Natural killer cell treated with Interleukin-12 subunit alpha and Interleukin-12 subunit beta and Interleukin-15 and Interleukin-18, amount 100 ng/mL, for 72 hours (primary cell): ENCODE measurements around the gene JUND. TPM values are rescaled to one million over a fixed set of nuclear protein-coding genes. Genes with fewer than 3 reads are reported as not detected.

ENCODE experiments used
- ATAC-seq, 2 donors: fragments of 150-1000 bp; cut with Tn5 transposase in 1 of 2; sonication (Bioruptor Pico), chemical (Tn5 transposase) in 1 of 2; 2 replicates each; pipeline ENCODE4 v1.10.0; 2021
- DNase-seq: peaks from one replicate; pipeline ENCODE4 v3.0.0; 2022; ENCODE audit warnings: low spot score
- H3K27ac Mint-ChIP-seq, 2 donors: 1 replicate in 1 of 2; 2 replicates in 1 of 2; pipeline ENCODE4 v1.8.0; 2022; ENCODE audit warnings: mixed read lengths in 2 of 2, mild to moderate bottlenecking in 1 of 2, moderate library complexity in 1 of 2
- H3K27me3 Mint-ChIP-seq, 2 donors: 1 replicate in 1 of 2; 2 replicates in 1 of 2; pipeline ENCODE4 v1.8.0; 2022; ENCODE audit warnings: mixed read lengths in 2 of 2
- H3K36me3 Mint-ChIP-seq: one replicate; pipeline ENCODE4 v1.8.0; 2022; ENCODE audit warnings: mixed read lengths
- H3K4me1 Mint-ChIP-seq, 2 donors: 1 replicate in 1 of 2; 2 replicates in 1 of 2; pipeline ENCODE4 v1.8.0; 2022; ENCODE audit warnings: low read depth in 2 of 2, mixed read lengths in 2 of 2, mild to moderate bottlenecking in 1 of 2
- H3K4me3 Mint-ChIP-seq: one replicate; pipeline ENCODE4 v1.8.0; 2022; ENCODE audit warnings: mixed read lengths
- H3K9me3 Mint-ChIP-seq: 2 replicates; pipeline ENCODE4 v1.8.0; 2022; ENCODE audit warnings: mixed read lengths
- total RNA-seq, 2 donors: library from RNA; stranded (reverse); gene quantifications; one replicate each; pipeline ENCODE4 v1.2.3, GENCODE V29; 2022

The JUND gene
- total RNA-seq, 2 donors from 2014 or later: 218 to 267 TPM

GRCh38 chr19:18304208-18304457 is 22.7 kb upstream of the JUND start:
- no peaks in the 10 kb centered on the region for H3K36me3 Mint-ChIP-seq
- DNase-seq (no peak), ATAC-seq (peak in 1 of 2 donors; percentile 0)
- H3K4me1 Mint-ChIP-seq: peaks cover 10 to 26% of the 10 kb centered on the region in 2 donors
- H3K27ac Mint-ChIP-seq: peak overlapping the region; percentile 96 to 98
- H3K27me3 Mint-ChIP-seq: no peaks in the 10 kb centered on the region
- H3K4me3 Mint-ChIP-seq: peak overlapping the region; percentile 97
- no peaks in the 10 kb centered on the region for H3K9me3 Mint-ChIP-seq

GRCh38 chr19:18301718-18302111 is 20.3 kb upstream of the JUND start:
- H3K4me1 Mint-ChIP-seq: peaks cover 10 to 23% of the 10 kb centered on the region in 2 donors
- H3K27me3 Mint-ChIP-seq: no peaks in the 10 kb centered on the region
- peak overlapping the region; percentile 15 for H3K4me3 Mint-ChIP-seq
- DNase-seq: no peak
- no peaks in the 10 kb centered on the region for H3K36me3 Mint-ChIP-seq
- no peaks in the 10 kb centered on the region for H3K9me3 Mint-ChIP-seq
- peak overlapping the region; percentile 21 to 76 for H3K27ac Mint-ChIP-seq
- ATAC-seq: no peak

GRCh38 chr19:18300930-18301717 is 19.7 kb upstream of the JUND start:
- ATAC-seq (no peak), DNase-seq (no peak)
- no peak overlapping the region for H3K4me3 Mint-ChIP-seq
- peak overlapping the region; percentile 21 to 76 for H3K27ac Mint-ChIP-seq
- peaks cover 14 to 25% of the 10 kb centered on the region in 2 donors for H3K4me1 Mint-ChIP-seq
- H3K36me3 Mint-ChIP-seq: no peaks in the 10 kb centered on the region
- no peaks in the 10 kb centered on the region for H3K9me3 Mint-ChIP-seq
- H3K27me3 Mint-ChIP-seq: no peaks in the 10 kb centered on the region

DNA sequence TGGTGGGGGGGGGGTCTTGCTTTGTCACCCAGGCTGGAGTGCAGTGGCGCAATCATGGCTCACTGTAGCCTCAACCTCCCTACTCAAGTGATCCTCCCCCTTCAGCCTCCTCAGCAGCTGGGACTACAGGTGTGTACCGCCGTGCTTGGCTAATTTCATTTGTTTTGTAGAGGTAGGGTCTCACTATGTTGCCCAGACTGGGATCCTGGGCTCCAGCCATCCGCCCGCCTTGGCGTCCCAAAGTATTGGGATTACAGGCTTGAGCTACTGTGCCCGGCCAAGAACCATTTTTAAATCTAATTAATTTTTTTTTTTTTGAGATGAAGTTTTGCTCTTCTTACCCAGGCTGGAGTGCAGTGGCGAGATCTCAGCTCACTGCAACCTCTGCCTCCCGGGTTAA is 18.2 kb upstream of the JUND start:
- Mint-ChIP-seq H3K4me3 (no peak overlapping the region), H3K9me3 (peaks cover 6% of the 10 kb centered on the region), H3K27ac (no peak overlapping the region), H3K27me3 (no peaks in the 10 kb centered on the region), H3K36me3 (no peaks in the 10 kb centered on the region), H3K4me1 (peaks cover 28 to 34% of the 10 kb centered on the region in 2 donors)
- ATAC-seq (no peak), DNase-seq (no peak)

GRCh38 chr19:18298601-18299000 is 17.2 kb upstream of the JUND start:
- DNase-seq: no peak
- Mint-ChIP-seq H3K27ac (no peak overlapping the region), H3K9me3 (peaks cover 6% of the 10 kb centered on the region), H3K27me3 (no peaks in the 10 kb centered on the region), H3K36me3 (no peaks in the 10 kb centered on the region), H3K4me3 (no peak overlapping the region), H3K4me1 (peaks cover 30 to 33% of the 10 kb centered on the region in 2 donors)
- ATAC-seq: no peak

GRCh38 chr19:18297308-18297707 is 15.9 kb upstream of the JUND start:
- H3K36me3 Mint-ChIP-seq: peaks cover 6% of the 10 kb centered on the region
- H3K4me1 Mint-ChIP-seq: peaks cover 32 to 36% of the 10 kb centered on the region in 2 donors
- H3K9me3 Mint-ChIP-seq: peaks cover 6% of the 10 kb centered on the region
- no peak overlapping the region for H3K27ac Mint-ChIP-seq
- no peaks in the 10 kb centered on the region for H3K27me3 Mint-ChIP-seq
- no peak overlapping the region for H3K4me3 Mint-ChIP-seq
- DNase-seq (no peak), ATAC-seq (no peak)

- DNase-seq: no peak
- H3K4me1 Mint-ChIP-seq: peaks cover 43 to 54% of the 10 kb centered on the region in 2 donors
- peaks cover 6% of the 10 kb centered on the region for H3K9me3 Mint-ChIP-seq
- peak overlapping the region; percentile 70 for H3K4me3 Mint-ChIP-seq
- no peak for ATAC-seq
- peak overlapping the region; percentile 73 to 85 for H3K27ac Mint-ChIP-seq
- no peaks in the 10 kb centered on the region for H3K27me3 Mint-ChIP-seq
- H3K36me3 Mint-ChIP-seq: peaks cover 6% of the 10 kb centered on the region
Measured at GRCh38 chr19:18295034-18295451, 13.6 kb upstream of the JUND start.

DNA sequence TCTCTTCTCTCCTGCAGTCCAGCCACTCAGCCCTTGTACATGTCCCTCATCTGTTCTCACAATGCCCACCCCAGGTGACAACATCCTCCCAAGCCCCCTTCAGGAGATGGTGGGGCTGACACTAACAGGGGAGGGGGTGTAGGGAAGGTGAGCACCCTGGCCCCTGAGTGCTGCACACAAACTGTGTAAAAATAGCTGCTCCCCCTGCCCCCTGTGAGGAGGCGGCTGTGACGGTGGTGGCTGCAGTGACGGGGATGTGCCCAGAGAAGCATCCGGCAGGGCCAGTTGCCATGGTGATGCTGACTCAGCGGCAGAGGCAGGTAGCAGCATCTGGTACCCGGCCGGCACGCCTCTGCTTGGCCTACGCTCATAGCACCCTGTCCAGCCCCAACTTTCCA is 13.0 kb upstream of the JUND start:
- peak in 1 of 2 donors; percentile 34 for ATAC-seq
- Mint-ChIP-seq H3K4me1 (peaks cover 49 to 59% of the 10 kb centered on the region in 2 donors), H3K27ac (peak overlapping the region; percentile 73 to 85), H3K9me3 (peaks cover 6% of the 10 kb centered on the region), H3K36me3 (peaks cover 6% of the 10 kb centered on the region), H3K27me3 (no peaks in the 10 kb centered on the region), H3K4me3 (peak overlapping the region; percentile 70)
- DNase-seq: peak; percentile 83

GRCh38 chr19:18293642-18294466 is 12.4 kb upstream of the JUND start:
- Mint-ChIP-seq H3K4me1 (peaks cover 51 to 64% of the 10 kb centered on the region in 2 donors), H3K9me3 (peaks cover 6% of the 10 kb centered on the region), H3K4me3 (peak overlapping the region; percentile 97), H3K27me3 (no peaks in the 10 kb centered on the region), H3K36me3 (peaks cover 6% of the 10 kb centered on the region), H3K27ac (peak overlapping the region; percentile 73 to 85)
- DNase-seq (no peak), ATAC-seq (no peak)

- H3K4me3 Mint-ChIP-seq: peak overlapping the region; percentile 97
- H3K9me3 Mint-ChIP-seq: peaks cover 6% of the 10 kb centered on the region
- no peaks in the 10 kb centered on the region for H3K27me3 Mint-ChIP-seq
- DNase-seq: no peak
- ATAC-seq: peak in 1 of 2 donors; percentile 22
- peaks cover 6% of the 10 kb centered on the region for H3K36me3 Mint-ChIP-seq
- peaks cover 51 to 64% of the 10 kb centered on the region in 2 donors for H3K4me1 Mint-ChIP-seq
- peak overlapping the region; percentile 73 to 85 for H3K27ac Mint-ChIP-seq
Measured at GRCh38 chr19:18292810-18293641, 11.6 kb upstream of the JUND start.

DNA sequence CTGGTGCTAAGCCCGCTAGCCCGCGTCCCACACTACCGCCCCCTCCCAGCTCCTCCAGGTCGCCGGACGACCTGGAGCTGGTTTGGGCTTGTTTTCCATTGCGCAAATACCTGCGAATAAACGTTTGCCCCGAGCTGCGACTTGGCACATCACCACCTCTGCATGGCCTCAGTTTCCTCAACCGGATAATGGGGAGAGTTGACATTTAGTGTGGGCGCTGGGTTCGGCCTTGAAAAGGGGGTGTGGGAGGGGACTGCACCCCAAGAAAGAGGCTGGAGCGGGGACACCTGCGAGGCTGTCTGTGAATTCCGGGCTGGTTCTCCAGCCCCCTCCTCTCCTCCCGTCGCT is 11.0 kb upstream of the JUND start:
- no peak for DNase-seq
- peak overlapping the region; percentile 97 for H3K4me3 Mint-ChIP-seq
- no peaks in the 10 kb centered on the region for H3K27me3 Mint-ChIP-seq
- peaks cover 6% of the 10 kb centered on the region for H3K36me3 Mint-ChIP-seq
- peaks cover 51 to 64% of the 10 kb centered on the region in 2 donors for H3K4me1 Mint-ChIP-seq
- no peak for ATAC-seq
- peaks cover 6% of the 10 kb centered on the region for H3K9me3 Mint-ChIP-seq
- peak overlapping the region; percentile 73 to 85 for H3K27ac Mint-ChIP-seq

- Mint-ChIP-seq H3K27me3 (no peaks in the 10 kb centered on the region), H3K4me3 (peak overlapping the region; percentile 97), H3K36me3 (peaks cover 6% of the 10 kb centered on the region), H3K9me3 (peaks cover 6% of the 10 kb centered on the region), H3K27ac (peak overlapping the region; percentile 73 to 85), H3K4me1 (peaks cover 50 to 66% of the 10 kb centered on the region in 2 donors)
- ATAC-seq (peak; percentile 67 to 77), DNase-seq (peak; percentile 94)
Measured at GRCh38 chr19:18291590-18292461, 10.4 kb upstream of the JUND start.

GRCh38 chr19:18291019-18291524 is 9.7 kb upstream of the JUND start:
- Mint-ChIP-seq H3K36me3 (peaks cover 6% of the 10 kb centered on the region), H3K9me3 (peaks cover 6% of the 10 kb centered on the region), H3K4me3 (peak overlapping the region; percentile 97), H3K27ac (peak overlapping the region; percentile 73 to 85), H3K4me1 (peaks cover 52 to 67% of the 10 kb centered on the region in 2 donors), H3K27me3 (no peaks in the 10 kb centered on the region)
- ATAC-seq (no peak), DNase-seq (no peak)
